HG02623 (cell line): ENCODE results near the gene FOXI1.
"Not testable (repeated sequence)": the region's sequence is repeated elsewhere in the genome, so short reads cannot be mapped to it uniquely, and the experiment has no call there.

Source experiments
- ATAC-seq: cut with Tn5 transposase; IDR thresholded peaks from one replicate; pipeline ENCODE4 v1.9.1; 2021; ENCODE audit warnings: moderate library complexity; ENCODE audit not compliant: unreplicated experiment

The FOXI1 gene

GRCh38 chr5:170121321-170121720 is 15.6 kb downstream of the FOXI1 start:
- no peak for ATAC-seq

GRCh38 chr5:170126061-170126460 is 20.4 kb downstream of the FOXI1 start:
- no peak for ATAC-seq

GRCh38 chr5:170126626-170127025 is 20.9 kb downstream of the FOXI1 start:
- ATAC-seq, result no peak

- ATAC-seq, result no peak
These were observed 25.5 kb downstream of the FOXI1 start for GRCh38 chr5:170131235-170131634.

DNA sequence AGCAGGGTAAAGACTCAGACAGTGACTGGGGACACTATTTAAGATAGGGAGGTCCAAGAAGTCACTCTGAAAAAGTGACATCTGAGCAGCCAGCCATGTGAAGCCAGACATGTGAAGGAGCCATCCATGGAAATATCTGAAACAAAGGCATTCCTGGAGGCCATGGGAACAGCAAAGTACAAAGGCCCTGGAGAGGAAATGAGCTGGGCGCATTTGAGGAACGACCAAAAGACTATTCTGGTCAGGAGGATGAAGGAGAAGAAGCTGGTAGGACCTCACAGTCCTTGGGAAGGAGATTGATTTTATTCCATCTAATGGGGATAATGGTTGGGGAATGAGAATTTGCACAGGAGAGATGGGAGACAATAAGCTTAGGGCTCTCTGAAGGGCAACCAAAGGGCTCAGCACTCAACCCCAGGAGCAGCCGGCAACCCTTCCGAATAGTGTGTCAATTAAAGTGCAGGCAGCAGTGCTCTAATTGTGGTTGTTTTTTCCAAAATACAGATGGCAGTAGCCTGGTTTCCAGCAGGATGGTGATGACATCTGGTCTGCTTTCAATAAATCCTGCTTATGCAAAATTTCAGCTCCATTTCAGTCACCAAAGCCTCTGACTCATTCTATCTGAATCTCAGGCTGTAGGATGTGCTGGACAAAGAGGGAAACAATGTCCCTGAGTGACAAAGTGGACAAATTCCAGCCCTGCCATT is 26.7 kb downstream of the FOXI1 start:
- no peak for ATAC-seq

DNA sequence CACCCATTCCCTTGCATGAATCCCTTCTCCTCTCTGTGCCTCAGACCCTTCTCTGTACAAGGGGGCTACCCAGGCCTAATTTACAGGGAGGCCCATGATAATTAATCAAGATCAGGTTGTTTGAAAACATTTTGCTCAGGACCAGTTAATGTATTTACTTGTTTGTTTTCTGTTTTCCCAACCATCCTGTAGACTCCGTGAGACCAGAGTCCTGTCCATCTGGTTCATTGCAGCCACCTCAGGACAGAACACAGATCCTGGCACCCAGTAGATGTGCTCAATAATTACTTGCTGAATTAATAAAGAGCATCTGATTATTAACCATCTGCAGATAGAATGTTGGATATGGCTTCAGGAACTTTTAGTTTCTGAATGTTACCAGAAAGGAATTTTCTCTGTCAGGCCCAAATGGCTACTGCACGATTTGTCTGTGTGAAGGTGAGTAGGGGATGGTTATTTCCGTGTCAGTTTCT is 27.3 kb downstream of the FOXI1 start:
- ATAC-seq, result no peak

DNA sequence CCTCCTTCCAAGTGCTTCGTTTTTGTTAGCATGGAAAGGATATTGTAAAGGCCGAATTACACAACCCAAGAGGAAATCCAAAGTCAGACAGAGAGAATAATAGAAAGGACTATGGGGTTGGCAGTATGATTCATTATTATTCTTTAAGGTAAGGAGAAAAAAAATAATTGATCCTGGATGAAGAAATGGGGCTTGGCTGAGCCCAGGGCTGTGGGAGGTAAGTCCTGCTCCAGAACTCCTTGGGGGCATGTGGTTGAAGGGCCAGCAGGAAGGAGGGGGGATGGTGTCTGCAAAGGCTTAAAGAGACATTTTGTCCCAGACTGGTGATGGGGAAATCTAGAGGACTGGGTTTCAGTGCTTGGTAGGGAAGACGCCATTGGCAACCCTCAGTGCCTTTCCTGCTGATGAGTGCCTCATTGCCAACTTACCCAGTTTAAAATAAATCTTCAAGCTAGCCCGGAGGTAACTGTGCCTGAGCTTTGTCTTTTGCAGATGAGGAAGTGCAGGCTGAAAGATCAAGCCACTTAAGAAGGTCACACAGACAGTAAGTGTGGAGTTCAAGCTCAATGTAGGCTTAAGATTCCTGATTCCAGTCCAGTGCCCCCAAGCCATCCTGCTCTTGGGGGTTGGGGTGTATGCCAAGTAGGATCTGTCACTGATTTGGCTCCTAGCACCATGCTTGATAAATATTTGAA is 30.2 kb downstream of the FOXI1 start:
- ATAC-seq, result no peak

GRCh38 chr5:170136506-170136905 is 30.8 kb downstream of the FOXI1 start:
- no peak for ATAC-seq

- ATAC-seq, result no peak
These were observed 32.1 kb downstream of the FOXI1 start for GRCh38 chr5:170137694-170138214.

DNA sequence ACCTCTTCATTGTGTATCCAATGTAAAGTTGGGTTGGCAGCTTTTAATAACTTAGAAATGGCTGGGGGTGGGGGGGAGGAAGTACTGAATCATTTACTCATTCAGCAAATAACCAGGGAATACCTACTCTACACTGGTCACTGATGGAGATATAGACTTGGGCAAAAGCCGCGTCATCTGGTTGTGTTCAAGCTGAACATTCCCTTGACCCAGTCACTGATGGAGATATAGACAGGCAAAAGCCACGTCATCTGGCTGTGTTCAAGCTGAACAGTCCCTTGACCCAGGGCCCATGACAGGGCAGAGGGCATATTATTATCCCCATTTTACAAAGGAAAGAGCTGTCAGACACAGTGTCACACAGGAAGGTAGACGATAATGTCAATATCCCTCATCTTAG is 32.6 kb downstream of the FOXI1 start:
- no peak for ATAC-seq

- no peak for ATAC-seq
These were observed 34.2 kb downstream of the FOXI1 start for GRCh38 chr5:170139786-170140335.

- ATAC-seq, result not testable (repeated sequence)
These were observed 35.5 kb downstream of the FOXI1 start for GRCh38 chr5:170141196-170141595.

GRCh38 chr5:170141636-170142035 is 35.9 kb downstream of the FOXI1 start:
- no peak for ATAC-seq

DNA sequence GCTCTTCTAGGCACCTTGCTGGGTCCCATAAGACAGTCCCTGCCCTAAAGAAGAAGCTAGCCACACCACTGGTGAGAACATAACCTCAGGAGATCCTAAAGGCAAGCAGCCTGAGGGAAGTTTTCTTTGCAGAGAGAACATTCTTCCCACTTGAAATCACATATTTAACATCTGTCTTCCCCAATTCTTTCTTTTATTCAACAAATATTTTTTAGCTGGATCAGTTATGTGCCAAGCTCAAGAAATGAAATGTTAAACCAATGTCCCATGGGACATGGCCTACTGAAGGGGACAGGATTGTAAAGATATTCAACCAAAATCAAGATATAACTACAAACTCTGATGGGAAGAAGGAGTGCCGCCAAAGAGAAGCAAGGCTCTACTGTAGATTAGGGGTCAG is 36.5 kb downstream of the FOXI1 start:
- no peak for ATAC-seq

GRCh38 chr5:170143091-170143490 is 37.4 kb downstream of the FOXI1 start:
- ATAC-seq, result no peak

DNA sequence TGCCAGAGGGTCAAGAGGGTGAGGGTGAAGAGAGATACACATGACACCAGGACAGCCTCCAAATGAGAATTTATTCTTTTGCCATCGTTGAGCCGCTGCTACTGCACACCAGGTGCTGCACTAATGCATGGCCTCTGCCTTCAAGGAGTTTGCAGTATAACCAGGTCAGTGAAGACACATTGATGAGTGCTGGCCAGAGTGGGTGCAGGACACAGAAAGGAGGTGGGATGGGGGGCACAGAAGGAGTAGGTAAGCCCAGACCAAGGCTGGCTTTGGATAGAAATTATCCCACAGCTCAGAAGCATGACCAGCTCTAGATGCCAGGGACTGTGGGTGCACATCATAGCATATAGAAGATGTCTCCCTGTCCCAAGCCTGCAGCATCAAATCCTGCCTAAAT is 38.0 kb downstream of the FOXI1 start:
- ATAC-seq, result no peak

- no peak for ATAC-seq
These were observed 38.8 kb downstream of the FOXI1 start for GRCh38 chr5:170144286-170145023.

- ATAC-seq, result no peak
These were observed 39.8 kb downstream of the FOXI1 start for GRCh38 chr5:170145462-170145861.

GRCh38 chr5:170147051-170147752 is 41.5 kb downstream of the FOXI1 start:
- no peak for ATAC-seq

DNA sequence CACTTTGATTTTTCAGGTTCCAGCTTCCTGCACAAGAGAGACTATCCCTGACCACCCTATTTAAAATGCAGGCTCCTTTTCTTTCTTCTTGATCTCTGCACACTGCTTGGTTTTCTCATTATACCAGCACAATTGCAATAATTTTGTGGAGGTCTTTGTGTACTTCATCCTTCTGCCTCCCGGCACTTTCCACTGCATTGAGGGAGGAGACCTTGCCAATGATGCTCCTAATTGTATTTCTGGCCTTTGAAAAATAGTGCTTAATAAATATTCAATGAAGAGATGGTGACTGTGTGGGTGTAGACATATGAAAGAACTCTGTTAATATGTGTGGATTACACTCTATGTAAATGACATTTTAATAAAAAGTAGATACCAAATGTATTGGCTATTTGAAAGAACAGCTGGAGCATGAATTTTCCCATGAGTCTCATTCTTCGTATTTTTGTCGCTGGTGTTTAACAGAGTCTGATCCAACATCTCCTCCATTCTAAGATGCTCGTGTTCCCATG is 42.1 kb downstream of the FOXI1 start:
- ATAC-seq, result no peak
